ENCODE data around the gene ATP11C. TPM values are rescaled to one million over a fixed set of nuclear protein-coding genes. Genes with fewer than 3 reads are reported as not detected.

Gene ATP11C
- total RNA-seq, 1 experiment from 2014 or later: 19.4 TPM

- TF ChIP-seq, protein P1, sequence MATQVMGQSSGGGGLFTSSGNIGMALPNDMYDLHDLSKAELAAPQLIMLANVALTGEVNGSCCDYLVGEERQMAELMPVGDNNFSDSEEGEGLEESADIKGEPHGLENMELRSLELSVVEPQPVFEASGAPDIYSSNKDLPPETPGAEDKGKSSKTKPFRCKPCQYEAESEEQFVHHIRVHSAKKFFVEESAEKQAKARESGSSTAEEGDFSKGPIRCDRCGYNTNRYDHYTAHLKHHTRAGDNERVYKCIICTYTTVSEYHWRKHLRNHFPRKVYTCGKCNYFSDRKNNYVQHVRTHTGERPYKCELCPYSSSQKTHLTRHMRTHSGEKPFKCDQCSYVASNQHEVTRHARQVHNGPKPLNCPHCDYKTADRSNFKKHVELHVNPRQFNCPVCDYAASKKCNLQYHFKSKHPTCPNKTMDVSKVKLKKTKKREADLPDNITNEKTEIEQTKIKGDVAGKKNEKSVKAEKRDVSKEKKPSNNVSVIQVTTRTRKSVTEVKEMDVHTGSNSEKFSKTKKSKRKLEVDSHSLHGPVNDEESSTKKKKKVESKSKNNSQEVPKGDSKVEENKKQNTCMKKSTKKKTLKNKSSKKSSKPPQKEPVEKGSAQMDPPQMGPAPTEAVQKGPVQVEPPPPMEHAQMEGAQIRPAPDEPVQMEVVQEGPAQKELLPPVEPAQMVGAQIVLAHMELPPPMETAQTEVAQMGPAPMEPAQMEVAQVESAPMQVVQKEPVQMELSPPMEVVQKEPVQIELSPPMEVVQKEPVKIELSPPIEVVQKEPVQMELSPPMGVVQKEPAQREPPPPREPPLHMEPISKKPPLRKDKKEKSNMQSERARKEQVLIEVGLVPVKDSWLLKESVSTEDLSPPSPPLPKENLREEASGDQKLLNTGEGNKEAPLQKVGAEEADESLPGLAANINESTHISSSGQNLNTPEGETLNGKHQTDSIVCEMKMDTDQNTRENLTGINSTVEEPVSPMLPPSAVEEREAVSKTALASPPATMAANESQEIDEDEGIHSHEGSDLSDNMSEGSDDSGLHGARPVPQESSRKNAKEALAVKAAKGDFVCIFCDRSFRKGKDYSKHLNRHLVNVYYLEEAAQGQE (IDR thresholded peaks at IDR 0.05; ENCODE audit: low read depth): no peak
- TF ChIP-seq EGR1 (IDR thresholded peaks at IDR 0.05; ENCODE audit: low read depth): no peak
These were observed 107.2 kb downstream of the ATP11C start (continued) for GRCh38 chrX:139825618-139826017.

DNA sequence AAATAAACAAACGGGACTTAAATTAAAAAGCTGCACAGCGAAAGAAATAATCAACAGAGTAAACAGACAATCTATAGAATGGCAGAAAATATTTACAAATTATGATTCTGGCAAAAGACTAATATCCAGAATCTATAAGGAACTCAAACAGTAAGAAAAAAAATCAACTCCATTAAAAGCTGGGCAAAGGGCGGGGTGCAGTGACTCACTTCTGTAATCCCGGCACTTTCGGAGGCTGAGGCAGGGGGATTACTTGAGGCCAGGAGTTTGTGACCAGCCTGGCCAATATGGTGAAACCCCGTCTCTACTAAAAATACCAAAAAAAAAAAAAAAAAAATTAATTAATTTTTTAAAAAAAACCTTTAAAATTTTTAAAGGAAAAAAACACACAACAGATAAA, 109.0 kb downstream of the ATP11C start:
- ATAC-seq (no peak), DNase-seq (ENCODE audit: low read depth, low spot score) (no peak)
- ChIA-PET POLR2A (no interaction called here), RAD21 (ENCODE audit: low non-redundant PET in 1 of 2, low total read pairs in 2 of 2, uncharacterized antibody in 2 of 2, unreplicated experiment in 2 of 2) (no interaction called here), CTCF (no interaction called here)
- BruUV-seq (replicated peaks): no TSS peak
- no peaks in the 10 kb centered on the region for H3K79me2 ChIP-seq (ENCODE audit: insufficient read depth, low read length)
- no peaks in the 10 kb centered on the region for H3K4me1 ChIP-seq (ENCODE audit: control insufficient read depth in 1 of 2, insufficient read depth in 2 of 2, low read length in 2 of 2)
- H3K9ac ChIP-seq (ENCODE audit: low read length): no peak overlapping the region
- H3K9me2 ChIP-seq (ENCODE audit: insufficient read depth): no peaks in the 10 kb centered on the region
- TF ChIP-seq POLR2A (IDR thresholded peaks at IDR 0.05; ENCODE audit: borderline replicate concordance, extremely low read depth, insufficient read depth, insufficient read length): no peak
- no peak for TF ChIP-seq CBX3 (IDR thresholded peaks at IDR 0.05; ENCODE audit: low read depth)
- TF ChIP-seq POLR2AphosphoS5 (IDR thresholded peaks at IDR 0.05; ENCODE audit: low read depth, low read length): no peak
- TF ChIP-seq, protein P2, sequence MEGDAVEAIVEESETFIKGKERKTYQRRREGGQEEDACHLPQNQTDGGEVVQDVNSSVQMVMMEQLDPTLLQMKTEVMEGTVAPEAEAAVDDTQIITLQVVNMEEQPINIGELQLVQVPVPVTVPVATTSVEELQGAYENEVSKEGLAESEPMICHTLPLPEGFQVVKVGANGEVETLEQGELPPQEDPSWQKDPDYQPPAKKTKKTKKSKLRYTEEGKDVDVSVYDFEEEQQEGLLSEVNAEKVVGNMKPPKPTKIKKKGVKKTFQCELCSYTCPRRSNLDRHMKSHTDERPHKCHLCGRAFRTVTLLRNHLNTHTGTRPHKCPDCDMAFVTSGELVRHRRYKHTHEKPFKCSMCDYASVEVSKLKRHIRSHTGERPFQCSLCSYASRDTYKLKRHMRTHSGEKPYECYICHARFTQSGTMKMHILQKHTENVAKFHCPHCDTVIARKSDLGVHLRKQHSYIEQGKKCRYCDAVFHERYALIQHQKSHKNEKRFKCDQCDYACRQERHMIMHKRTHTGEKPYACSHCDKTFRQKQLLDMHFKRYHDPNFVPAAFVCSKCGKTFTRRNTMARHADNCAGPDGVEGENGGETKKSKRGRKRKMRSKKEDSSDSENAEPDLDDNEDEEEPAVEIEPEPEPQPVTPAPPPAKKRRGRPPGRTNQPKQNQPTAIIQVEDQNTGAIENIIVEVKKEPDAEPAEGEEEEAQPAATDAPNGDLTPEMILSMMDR (IDR thresholded peaks at IDR 0.05 in 2 of 3, conservative IDR thresholded peaks at IDR 0.05 in 1 of 3; ENCODE audit: borderline replicate concordance in 1 of 3, insufficient read depth in 1 of 3, low read depth in 2 of 3, low read length in 2 of 3): no peak
- no peak for TF ChIP-seq ATF3 (IDR thresholded peaks at IDR 0.05)
- TF ChIP-seq SRF (IDR thresholded peaks at IDR 0.05; ENCODE audit: low read depth): no peak
- TF ChIP-seq TCF7L2 (IDR thresholded peaks at IDR 0.05; ENCODE audit: borderline replicate concordance, extremely low read depth, insufficient read depth, insufficient read length): no peak
- no peak for TF ChIP-seq SP1 (IDR thresholded peaks at IDR 0.05; ENCODE audit: low read depth)
- no peak for TF ChIP-seq ZBTB33 (IDR thresholded peaks at IDR 0.05; ENCODE audit: extremely low read depth, insufficient replicate concordance, low read length)
- TF ChIP-seq RAD21 (IDR thresholded peaks at IDR 0.05; ENCODE audit: low read depth): no peak
- TF ChIP-seq, protein P3, sequence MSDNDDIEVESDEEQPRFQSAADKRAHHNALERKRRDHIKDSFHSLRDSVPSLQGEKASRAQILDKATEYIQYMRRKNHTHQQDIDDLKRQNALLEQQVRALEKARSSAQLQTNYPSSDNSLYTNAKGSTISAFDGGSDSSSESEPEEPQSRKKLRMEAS (IDR thresholded peaks at IDR 0.05): no peak
- no peak for TF ChIP-seq JUND (IDR thresholded peaks at IDR 0.05)
- TF ChIP-seq EGR1 (IDR thresholded peaks at IDR 0.05; ENCODE audit: low read depth): no peak
- TF ChIP-seq FOSL1 (IDR thresholded peaks at IDR 0.05; ENCODE audit: low read depth): no peak
- TF ChIP-seq EZH2phosphoT487 (IDR thresholded peaks at IDR 0.05; ENCODE audit: borderline replicate concordance): no peak
- TF ChIP-seq YY1 (IDR thresholded peaks at IDR 0.05; ENCODE audit: extremely low read depth, insufficient replicate concordance, low read depth, low read length): no peak
- no peaks in the 10 kb centered on the region for H3K27me3 ChIP-seq (ENCODE audit: insufficient read depth, low read length)
- intact Hi-C loops (cut with micrococcal nuclease): no loop called here
- no peak overlapping the region for H3K4me2 ChIP-seq (ENCODE audit: low read length)
- no peaks in the 10 kb centered on the region for H4K20me1 ChIP-seq (ENCODE audit: insufficient read depth)
- no peaks in the 10 kb centered on the region for H3K9me3 ChIP-seq (ENCODE audit: control insufficient read depth in 1 of 2, insufficient read depth in 1 of 2, low read depth in 1 of 2, low read length in 2 of 2)
- H3K4me3 ChIP-seq (replicated peaks in 1 of 2; ENCODE audit: low read depth in 1 of 2, low read length in 2 of 2): no peak overlapping the region
- H3K36me3 ChIP-seq (ENCODE audit: control insufficient read depth in 1 of 2, insufficient read depth in 2 of 2, low read length in 2 of 2): no peaks in the 10 kb centered on the region
- no peak overlapping the region for H3K27ac ChIP-seq (ENCODE audit: low read depth, low read length)
- no peak overlapping the region for H2AFZ ChIP-seq (ENCODE audit: low read depth, low read length, poor library complexity, severe bottlenecking)

Measured in HCT116 (cell line).